Thymus (tissue), 14 donors: ENCODE results near the gene GEMIN8. TPM values are rescaled to one million over a fixed set of nuclear protein-coding genes. Genes with fewer than 3 reads are reported as not detected.
A peak's percentile ranks its signal among the peaks of the same experiment; 100 is the strongest.

Source experiments
- DNase-seq, 9 donors: peaks; one replicate each; pipeline ENCODE4 v3.0.0-alpha.2; 2013; ENCODE audit warnings: low spot score in 9 of 9, low read depth in 6 of 9, missing footprints in 1 of 9
- H3K27ac ChIP-seq, 2 donors: one replicate each; pipeline ENCODE4 v1.5.1; 2013; ENCODE audit warnings: control low read depth in 1 of 2, low read depth in 1 of 2, low read length in 1 of 2, mild to moderate bottlenecking in 1 of 2, moderate library complexity in 1 of 2
- H3K27me3 ChIP-seq, 2 donors: one replicate each; pipeline ENCODE4 v1.5.1; 2013; ENCODE audit warnings: low read length in 1 of 2; ENCODE audit not compliant: control insufficient read depth in 2 of 2, insufficient read depth in 1 of 2
- H3K36me3 ChIP-seq, 2 donors: one replicate each; pipeline ENCODE4 v1.5.1; 2013; ENCODE audit warnings: low read length in 1 of 2, mild to moderate bottlenecking in 1 of 2, moderate library complexity in 1 of 2; ENCODE audit not compliant: control insufficient read depth in 2 of 2, insufficient read depth in 2 of 2
- H3K4me1 ChIP-seq, 2 donors: one replicate each; pipeline ENCODE4 v1.5.1; 2013; ENCODE audit warnings: low read length in 2 of 2; ENCODE audit not compliant: control insufficient read depth in 2 of 2, insufficient read depth in 2 of 2
- H3K4me3 ChIP-seq, 2 donors: one replicate each; pipeline ENCODE4 v1.5.1; 2013; ENCODE audit warnings: low read length in 2 of 2, control low read depth in 1 of 2, mild to moderate bottlenecking in 1 of 2
- H3K9me3 ChIP-seq, 2 donors: one replicate each; pipeline ENCODE4 v1.5.1; 2013; ENCODE audit warnings: low read length in 1 of 2, mild to moderate bottlenecking in 1 of 2; ENCODE audit not compliant: control insufficient read depth in 2 of 2, insufficient read depth in 1 of 2
- WGBS: extraction: QIAGEN DNeasy Blood & Tissue Kit; methylation state at CpG from one replicate; pipeline ENCODE4 v1.1.7; 2013; 5-methylcytosine and 5-hydroxymethylcytosine counted together
- long read RNA-seq, 10 donors: transcript quantifications; one replicate each; lab custom pipeline, GENCODE V29; 2026
- polyA plus RNA-seq: library from polyadenylated mRNA; stranded (reverse); fragments of 200-250 nt; gene quantifications from one replicate; pipeline ENCODE4 v1.2.3, GENCODE V29; 2013
- total RNA-seq: library from RNA; stranded (reverse); fragments of 120-200 nt; gene quantifications from one replicate; pipeline ENCODE4 v1.2.4, GENCODE V29; 2013
- donor health status: healthy.

GEMIN8 gene
- 12.8 TPM for total RNA-seq
- polyA plus RNA-seq, result 20.7 TPM
- long read RNA-seq, donor 1, partial matches to known transcripts, result 0 of 2 reads
- long read RNA-seq, donor 1, other reads (novel, unspliced or antisense), result 0 of 2 reads
- long read RNA-seq, donor 2, partial matches to known transcripts, result 0 of 12 reads
- long read RNA-seq, donor 2, other reads (novel, unspliced or antisense), result 9 of 12 reads
- long read RNA-seq, donor 3, partial matches to known transcripts, result 0 of 2 reads
- long read RNA-seq, donor 3, other reads (novel, unspliced or antisense), result 0 of 2 reads
- long read RNA-seq, donor 4, partial matches to known transcripts, result 0 of 2 reads
- long read RNA-seq, donor 4, other reads (novel, unspliced or antisense), result 0 of 2 reads
- long read RNA-seq, donor 5, transcript GEMIN8-203 (4 exons, 1,119 nt), result major isoform, 6 of 12 reads
- long read RNA-seq, donor 5, partial matches to known transcripts, result 5 of 12 reads
- long read RNA-seq, donor 5, other reads (novel, unspliced or antisense), result 0 of 12 reads
- long read RNA-seq, donor 6, partial matches to known transcripts, result 0 of 3 reads
- long read RNA-seq, donor 6, other reads (novel, unspliced or antisense), result 0 of 3 reads
- long read RNA-seq, donor 7, result 0 reads
- long read RNA-seq, donor 8, partial matches to known transcripts, result 0 of 5 reads
- long read RNA-seq, donor 8, other reads (novel, unspliced or antisense), result 5 of 5 reads
- long read RNA-seq, donor 9, partial matches to known transcripts, result 0 of 2 reads
- long read RNA-seq, donor 9, other reads (novel, unspliced or antisense), result 0 of 2 reads
- long read RNA-seq, donor 10, partial matches to known transcripts, result 0 of 3 reads
- long read RNA-seq, donor 10, other reads (novel, unspliced or antisense), result 0 of 3 reads

GRCh38 chrX:14029425-14030173 is at the start of gene GEMIN8:
GEMIN8 (minus strand) TSS chrX:14029892; CDS start chrX:14021478, 8,414 bp downstream.
- peak within 1 kb of the TSS; percentile 74 to 85 for H3K27ac ChIP-seq
- DNase-seq, result peak in 8 of 9 donors; percentile 44 to 89 (median 68)

GRCh38 chrX:14076639-14077038 is 46.9 kb upstream of the GEMIN8 start:
- no peak for DNase-seq
- Histone ChIP-seq H3K27ac (no peak overlapping the region), H3K36me3 (no peaks in the 10 kb centered on the region), H3K27me3 (no peaks in the 10 kb centered on the region), H3K9me3 (no peaks in the 10 kb centered on the region), H3K4me3 (no peak overlapping the region), H3K4me1 (no peaks in the 10 kb centered on the region)

More at GRCh38 chrX:14029425-14030173, at the start of gene GEMIN8:
- WGBS, result under 1% methylated on average over 66 of the region's 67 CpGs
- H3K36me3 ChIP-seq, result no peaks in the 10 kb centered on the region
- H3K4me1 ChIP-seq, result peaks cover 0 to 18% of the 10 kb centered on the region in 2 donors
- H3K4me3 ChIP-seq, result peak within 1 kb of the TSS; percentile 68 to 77
- peaks cover 0 to 5% of the 10 kb centered on the region in 2 donors for H3K27me3 ChIP-seq
- peaks cover 0 to 5% of the 10 kb centered on the region in 2 donors for H3K9me3 ChIP-seq

- H3K9me3 ChIP-seq, result no peaks in the 10 kb centered on the region
- H3K36me3 ChIP-seq, result no peaks in the 10 kb centered on the region
- no peaks in the 10 kb centered on the region for H3K4me1 ChIP-seq
- DNase-seq, result no peak
- no peaks in the 10 kb centered on the region for H3K27me3 ChIP-seq
- H3K27ac ChIP-seq, result no peak overlapping the region
- H3K4me3 ChIP-seq, result no peak overlapping the region
Measured at GRCh38 chrX:14073556-14073955, 43.9 kb upstream of the GEMIN8 start.

- no peaks in the 10 kb centered on the region for H3K36me3 ChIP-seq
- H3K4me1 ChIP-seq, result no peaks in the 10 kb centered on the region
- H3K9me3 ChIP-seq, result no peaks in the 10 kb centered on the region
- H3K27ac ChIP-seq, result no peak overlapping the region
- H3K4me3 ChIP-seq, result no peak overlapping the region
- DNase-seq, result no peak
- 18% methylated on average over 1 of the region's 1 CpG for WGBS
- H3K27me3 ChIP-seq, result no peaks in the 10 kb centered on the region
Measured at GRCh38 chrX:14073071-14073470, 43.4 kb upstream of the GEMIN8 start.

- H3K27me3 ChIP-seq, result no peaks in the 10 kb centered on the region
- H3K4me3 ChIP-seq, result no peak overlapping the region
- DNase-seq, result no peak
- 97% methylated on average over 21 of the region's 21 CpGs for WGBS
- no peaks in the 10 kb centered on the region for H3K36me3 ChIP-seq
- no peaks in the 10 kb centered on the region for H3K4me1 ChIP-seq
- H3K27ac ChIP-seq, result no peak overlapping the region
- H3K9me3 ChIP-seq, result no peaks in the 10 kb centered on the region
Measured at GRCh38 chrX:14065800-14066199, 36.1 kb upstream of the GEMIN8 start.

- Histone ChIP-seq H3K9me3 (no peaks in the 10 kb centered on the region), H3K36me3 (no peaks in the 10 kb centered on the region), H3K4me1 (no peaks in the 10 kb centered on the region), H3K27me3 (no peaks in the 10 kb centered on the region), H3K4me3 (no peak overlapping the region), H3K27ac (no peak overlapping the region)
- 94% methylated on average over 19 of the region's 19 CpGs for WGBS
- no peak for DNase-seq
Measured at GRCh38 chrX:14064626-14065432, 35.1 kb upstream of the GEMIN8 start.

GRCh38 chrX:14062524-14062923 is 32.8 kb upstream of the GEMIN8 start:
- Histone ChIP-seq H3K27ac (no peak overlapping the region), H3K27me3 (no peaks in the 10 kb centered on the region), H3K9me3 (no peaks in the 10 kb centered on the region), H3K4me3 (no peak overlapping the region), H3K36me3 (no peaks in the 10 kb centered on the region), H3K4me1 (no peaks in the 10 kb centered on the region)
- 98% methylated on average over 1 of the region's 1 CpG for WGBS
- no peak for DNase-seq

- H3K27me3 ChIP-seq, result no peaks in the 10 kb centered on the region
- no peaks in the 10 kb centered on the region for H3K36me3 ChIP-seq
- H3K4me1 ChIP-seq, result no peaks in the 10 kb centered on the region
- no peak for DNase-seq
- H3K27ac ChIP-seq, result no peak overlapping the region
- H3K4me3 ChIP-seq, result no peak overlapping the region
- H3K9me3 ChIP-seq, result no peaks in the 10 kb centered on the region
- WGBS, result 94% methylated on average over 1 of the region's 1 CpG
Measured at GRCh38 chrX:14056206-14056605, 26.5 kb upstream of the GEMIN8 start.
